Sigmoid colon (tissue), 7 donors: ENCODE data around the gene GRPEL1. TPM values are rescaled to one million over a fixed set of nuclear protein-coding genes. Genes with fewer than 3 reads are reported as not detected.

Experiments used
- DNase-seq: peaks from one replicate; pipeline ENCODE4 v3.0.0-alpha.2; 2019
- H3K27ac ChIP-seq, 4 donors: fragments of 200-600 bp; sonication (generic); one replicate each; pipeline ENCODE4 v1.5.1; 2016 to 2019; ENCODE audit warnings: mild to moderate bottlenecking in 1 of 4
- H3K27me3 ChIP-seq, 3 donors: fragments of 200-600 bp; sonication (generic); one replicate each; pipeline ENCODE4 v1.5.1; 2019; ENCODE audit warnings: mild to moderate bottlenecking in 1 of 3
- H3K36me3 ChIP-seq, 4 donors: fragments of 200-600 bp; sonication (generic); one replicate each; pipeline ENCODE4 v1.5.1; 2016 to 2019
- H3K4me1 ChIP-seq, 4 donors: fragments of 200-600 bp; sonication (generic); one replicate each; pipeline ENCODE4 v1.5.1; 2017 to 2019
- H3K4me3 ChIP-seq, 4 donors: fragments of 200-600 bp; sonication (generic); one replicate each; pipeline ENCODE4 v1.5.1; 2017 to 2019; ENCODE audit warnings: mild to moderate bottlenecking in 2 of 4, moderate library complexity in 1 of 4
- H3K9me3 ChIP-seq, 4 donors: fragments of 200-600 bp in 3 of 4; sonication (generic) in 3 of 4; one replicate each; pipeline versions ENCODE4 v1.5.1 to v1.6.1; 2013 to 2019
- CTCF ChIP-seq, 4 experiments: fragments of 450-650 bp in 3 of 4; fragments of 200-600 bp in 1 of 4; IDR thresholded peaks; one replicate each; pipeline ENCODE4 v1.5.1; 2016 to 2019; ENCODE audit warnings: antibody characterized with exemption in 4 of 4, mild to moderate bottlenecking in 3 of 4, moderate library complexity in 2 of 4
- EP300 ChIP-seq, 4 donors: sonication (generic); formaldehyde crosslinking; IDR thresholded peaks; one replicate each; pipeline ENCODE4 v1.6.1; 2017; ENCODE audit warnings: antibody characterized with exemption in 4 of 4
- POLR2A ChIP-seq, 2 donors: fragments of 450-650 bp; IDR thresholded peaks; one replicate each; pipeline ENCODE4 v1.6.1; 2016; ENCODE audit warnings: antibody characterized with exemption in 2 of 2, mild to moderate bottlenecking in 2 of 2, moderate library complexity in 2 of 2
- POLR2AphosphoS5 ChIP-seq, 4 donors: sonication (generic); formaldehyde crosslinking; IDR thresholded peaks; one replicate each; pipeline ENCODE4 v1.6.1; 2017; ENCODE audit warnings: antibody characterized with exemption in 4 of 4
- WGBS, 2 donors: extraction: QIAGEN DNeasy Blood & Tissue Kit; methylation state at CpG; one replicate each; pipeline ENCODE4 v1.1.7; 2013; 5-methylcytosine and 5-hydroxymethylcytosine counted together
- intact Hi-C: fragments of 100-400 bp; cut with DNase I; formaldehyde crosslinking; loops from one replicate; pipeline ENCODE4 v1.15.1; 2023
- polyA plus RNA-seq, 3 donors: library from polyadenylated mRNA; stranded (reverse); fragments of 200-250 nt; gene quantifications; one replicate each; pipeline ENCODE4 v1.2.3, GENCODE V29; 2013
- total RNA-seq, 4 donors: library from RNA; depleted of rRNA; stranded (reverse); fragments of >200 nt; gene quantifications; one replicate each; pipeline ENCODE4 v1.1.0, GENCODE V29; 2016
- donor health status: healthy with polysubstance abuse.
- donor health status: Bipolar disorder and iron deficiency.
- donor health status: healthy.

GRPEL1 gene
- total and polyA plus RNA-seq, 7 donors = 7.5 to 34.7 (median 23.2) TPM

- no peak for DNase-seq
- H3K4me3 ChIP-seq = no peak overlapping the region
- intact Hi-C loops = no loop called here
- peak overlapping the region in 3 of 4 donors; percentile 68 to 79 (median 72) for H3K27ac ChIP-seq
- H3K36me3 ChIP-seq = peaks cover 18 to 34% (median 27%) of the 10 kb centered on the region in 4 donors
- H3K27me3 ChIP-seq = no peaks in the 10 kb centered on the region
- 92 to 93% methylated on average over 14 of the region's 14 CpGs for WGBS, 2 donors
- H3K9me3 ChIP-seq = no peaks in the 10 kb centered on the region
- TF ChIP-seq POLR2A (IDR thresholded peaks at IDR 0.05) (no peak), POLR2AphosphoS5 (IDR thresholded peaks at IDR 0.05) (no peak), CTCF (IDR thresholded peaks at IDR 0.05) (no peak), EP300 (IDR thresholded peaks at IDR 0.05) (no peak)
- peaks cover 0 to 39% (median 21%) of the 10 kb centered on the region in 4 donors for H3K4me1 ChIP-seq
These were observed 15.6 kb downstream of the GRPEL1 start for GRCh38 chr4:7052313-7052712.

- no peak for DNase-seq
- 94% methylated on average over 14 of the region's 14 CpGs for WGBS, 2 donors
- TF ChIP-seq POLR2AphosphoS5 (IDR thresholded peaks at IDR 0.05) = no peak
- no peak for TF ChIP-seq CTCF (IDR thresholded peaks at IDR 0.05)
- TF ChIP-seq POLR2A (IDR thresholded peaks at IDR 0.05) = no peak
- TF ChIP-seq EP300 (IDR thresholded peaks at IDR 0.05) = no peak
- Histone ChIP-seq H3K4me1 (peaks cover 0 to 43% (median 25%) of the 10 kb centered on the region in 4 donors), H3K9me3 (no peaks in the 10 kb centered on the region), H3K36me3 (peaks cover 18 to 30% (median 27%) of the 10 kb centered on the region in 4 donors), H3K27me3 (no peaks in the 10 kb centered on the region), H3K27ac (peak overlapping the region in 1 of 4 donors; percentile 79), H3K4me3 (no peak overlapping the region)
- intact Hi-C loops = no loop called here
These were observed 16.0 kb downstream of the GRPEL1 start for GRCh38 chr4:7051905-7052304.

GRCh38 chr4:7051144-7051495 lies 16.7 kb downstream of the GRPEL1 start:
- intact Hi-C loops = no loop called here
- TF ChIP-seq EP300 (IDR thresholded peaks at IDR 0.05) (no peak), CTCF (IDR thresholded peaks at IDR 0.05) (no peak), POLR2A (IDR thresholded peaks at IDR 0.05) (no peak), POLR2AphosphoS5 (IDR thresholded peaks at IDR 0.05) (no peak)
- H3K4me3 ChIP-seq = no peak overlapping the region
- H3K36me3 ChIP-seq = peaks cover 17 to 26% (median 20%) of the 10 kb centered on the region in 4 donors
- H3K27ac ChIP-seq = no peak overlapping the region
- H3K4me1 ChIP-seq = peaks cover 0 to 51% (median 33%) of the 10 kb centered on the region in 4 donors
- 91% methylated on average over 12 of the region's 12 CpGs for WGBS, 2 donors
- no peak for DNase-seq
- no peaks in the 10 kb centered on the region for H3K27me3 ChIP-seq
- no peaks in the 10 kb centered on the region for H3K9me3 ChIP-seq

- DNase-seq = no peak
- Histone ChIP-seq H3K4me3 (no peak overlapping the region), H3K27ac (no peak overlapping the region), H3K4me1 (peaks cover 0 to 56% (median 38%) of the 10 kb centered on the region in 4 donors), H3K27me3 (no peaks in the 10 kb centered on the region), H3K9me3 (no peaks in the 10 kb centered on the region), H3K36me3 (peaks cover 12 to 25% (median 15%) of the 10 kb centered on the region in 4 donors)
- intact Hi-C loops = no loop called here
- TF ChIP-seq EP300 (IDR thresholded peaks at IDR 0.05) (no peak), CTCF (IDR thresholded peaks at IDR 0.05) (no peak), POLR2AphosphoS5 (IDR thresholded peaks at IDR 0.05) (no peak), POLR2A (IDR thresholded peaks at IDR 0.05) (no peak)
- 79 to 89% methylated on average over 36 of the region's 36 CpGs for WGBS, 2 donors
These were observed 17.3 kb downstream of the GRPEL1 start for GRCh38 chr4:7050481-7051143.
